Measurements from ENCODE around the gene CCDC88A. TPM values are rescaled to one million over a fixed set of nuclear protein-coding genes. Genes with fewer than 3 reads are reported as not detected.
A peak's percentile ranks its signal among the peaks of the same experiment; 100 is the strongest.

Gene CCDC88A
- total and polyA plus RNA-seq, 2 experiments from 2014 or later = 144 to 169 TPM

GRCh38 chr2:55422876-55423665 is 3.4 kb upstream of the CCDC88A start (continued):
- TF ChIP-seq CTCF (conservative IDR thresholded peaks at IDR 0.05; ENCODE audit: low read depth in 2 of 2) (no peak), ZNF462 (CRISPR knock-in tag; IDR thresholded peaks at IDR 0.05) (no peak), POLR2AphosphoS5 (IDR thresholded peaks at IDR 0.05; ENCODE audit: low read depth) (no peak), STAT1 (IDR thresholded peaks at IDR 0.05; ENCODE audit: unreplicated experiment) (no peak)

- Histone ChIP-seq H3K4me3 (no peak overlapping the region), H3K4me2 (no peak overlapping the region), H3K36me3 (ENCODE audit: insufficient read depth) (no peaks in the 10 kb centered on the region), H2AFZ (peak overlapping the region; percentile 90; the same call in 1 of the 2 replicates), H4K20me1 (replicated peaks; ENCODE audit: insufficient read depth) (no peaks in the 10 kb centered on the region), H3K27me3 (ENCODE audit: insufficient read depth) (no peaks in the 10 kb centered on the region), H3K79me2 (replicated peaks; ENCODE audit: insufficient read depth) (peaks cover 28% of the 10 kb centered on the region), H3K9me2 (ENCODE audit: insufficient read depth) (no peaks in the 10 kb centered on the region), H3K27ac (ENCODE audit: low read depth) (no peak overlapping the region), H3K4me1 (ENCODE audit: insufficient read depth) (peaks cover 14% of the 10 kb centered on the region), H3F3A (replicated peaks; ENCODE audit: low read depth) (no peaks in the 10 kb centered on the region)
- peaks cover 16% of the 10 kb centered on the region for H3K4me1 Mint-ChIP-seq
- H3K9me3 Mint-ChIP-seq = no peaks in the 10 kb centered on the region
- DNase-seq (ENCODE audit: low spot score) (no peak), ATAC-seq (no peak)
- no peaks in the 10 kb centered on the region for H3K36me3 Mint-ChIP-seq (ENCODE audit: low read depth)
- H3K27me3 Mint-ChIP-seq (ENCODE audit: insufficient read depth, low read depth, poor library complexity) = peaks cover 4% of the 10 kb centered on the region
- H3K4me3 Mint-ChIP-seq = no peak overlapping the region; the same call in 2 of the 3 replicates
- H3K27ac Mint-ChIP-seq = no peak overlapping the region
- TF ChIP-seq POLR2AphosphoS5 (IDR thresholded peaks at IDR 0.05; ENCODE audit: low read depth) (no peak), CREB1 (CRISPR knock-in tag; IDR thresholded peaks at IDR 0.05; ENCODE audit: low read depth) (no peak), EZH2phosphoT487 (IDR thresholded peaks at IDR 0.05; ENCODE audit: unreplicated experiment) (no peak), ZNF331 (CRISPR knock-in tag; IDR thresholded peaks at IDR 0.05; ENCODE audit: low read depth) (no peak), STAT1 (IDR thresholded peaks at IDR 0.05; ENCODE audit: unreplicated experiment) (no peak), NANOG (IDR thresholded peaks at IDR 0.05; ENCODE audit: borderline replicate concordance) (no peak)
Measured at GRCh38 chr2:55421326-55421725, 1.7 kb upstream of the CCDC88A start.
